GM19324 (cell line): ENCODE measurements around the gene SLC10A3.
"Not testable (repeated sequence)": the region's sequence is repeated elsewhere in the genome, so short reads cannot be mapped to it uniquely, and the experiment has no call there.

Source experiments
- ATAC-seq: cut with Tn5 transposase; IDR thresholded peaks from one replicate; pipeline ENCODE4 v1.9.1; 2021; ENCODE audit warnings: mild to moderate bottlenecking, moderate library complexity; ENCODE audit not compliant: unreplicated experiment, low FRiP score

SLC10A3 gene

GRCh38 chrX:154512879-154513553, 22.6 kb upstream of the SLC10A3 start:
- no peak for ATAC-seq

DNA sequence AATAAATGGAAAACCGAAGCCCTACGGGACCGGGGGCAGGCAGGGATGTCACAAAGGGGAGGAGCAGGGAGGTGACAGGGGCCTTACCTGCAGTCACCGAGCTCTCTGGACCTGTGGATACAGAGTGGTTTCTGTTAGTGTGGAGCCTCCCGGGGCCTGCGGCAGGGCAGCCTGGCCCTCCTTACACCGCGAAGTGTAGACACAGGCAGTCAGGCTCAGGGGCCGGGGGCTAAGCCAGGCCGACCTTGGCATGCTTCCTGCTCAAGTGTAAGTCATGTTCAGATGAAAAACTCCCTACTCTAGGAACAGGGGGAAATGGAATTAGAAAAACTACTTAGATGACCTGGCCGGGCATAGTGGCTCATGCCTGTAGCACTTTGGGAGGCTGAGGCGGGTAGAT, 21.3 kb upstream of the SLC10A3 start:
- ATAC-seq, result no peak

GRCh38 chrX:154509455-154509854, 19.0 kb upstream of the SLC10A3 start:
- no peak for ATAC-seq

DNA sequence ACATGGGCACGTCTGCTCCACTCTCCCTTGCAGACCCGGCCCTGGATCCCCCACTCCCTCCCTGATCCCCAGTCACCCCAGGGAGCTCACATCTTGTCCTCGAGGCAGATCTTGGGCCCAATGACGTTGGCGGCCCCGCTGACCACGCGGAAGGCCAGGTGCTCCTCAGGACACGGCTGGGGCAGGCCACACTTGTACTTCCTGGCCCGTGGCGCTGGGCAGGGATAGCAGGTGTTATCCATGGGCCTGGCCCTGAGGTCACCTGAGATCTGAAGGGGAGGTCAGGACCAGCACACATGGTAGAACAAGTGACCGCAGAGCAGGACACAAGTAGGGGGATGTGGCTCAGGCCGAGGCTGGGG, 17.9 kb upstream of the SLC10A3 start:
- no peak for ATAC-seq

GRCh38 chrX:154507673-154508383, 17.4 kb upstream of the SLC10A3 start:
- no peak for ATAC-seq

- ATAC-seq, result no peak
Observed at GRCh38 chrX:154506483-154507332, 16.3 kb upstream of the SLC10A3 start.

DNA sequence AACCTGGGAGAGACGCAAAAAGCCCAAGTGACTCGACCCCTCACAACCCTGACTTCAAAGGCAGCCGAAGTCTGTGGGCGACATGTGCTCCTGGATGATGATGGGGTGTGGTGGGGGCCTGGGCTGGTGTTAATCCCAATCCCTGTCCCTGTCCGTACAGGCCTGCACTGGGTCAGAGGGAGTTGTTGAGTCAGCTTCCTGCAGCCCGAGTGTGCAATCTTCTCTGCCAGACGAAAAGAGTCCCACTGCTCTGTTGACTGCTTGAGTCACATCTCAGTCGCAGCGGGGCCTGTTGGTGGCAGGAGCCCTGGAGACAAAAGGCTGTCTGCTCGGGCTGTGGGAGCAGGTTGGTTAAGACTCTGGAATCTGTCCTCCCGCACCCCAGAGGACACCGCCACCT, 15.3 kb upstream of the SLC10A3 start:
- no peak for ATAC-seq

- no peak for ATAC-seq
Observed at GRCh38 chrX:154502989-154503388, 12.6 kb upstream of the SLC10A3 start.

DNA sequence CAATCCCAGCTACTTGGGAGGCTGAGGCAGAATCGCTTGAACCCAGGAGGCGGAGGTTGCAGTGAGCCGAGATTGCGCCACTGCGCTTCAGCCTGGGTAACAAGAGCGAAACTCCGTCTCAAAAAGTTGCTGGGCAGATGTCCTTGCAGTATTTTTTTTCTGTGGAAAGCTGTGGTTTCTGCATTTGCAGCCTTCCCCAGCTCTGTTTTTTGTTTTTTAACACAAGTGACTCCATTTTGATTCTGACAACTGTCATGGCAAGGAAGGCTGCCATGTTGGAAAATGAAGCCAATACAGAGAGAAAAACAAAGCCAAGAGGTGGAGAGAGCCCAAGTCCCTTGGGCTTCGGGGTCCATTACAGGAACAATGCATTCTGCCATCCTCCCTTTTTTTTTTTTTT, 11.7 kb upstream of the SLC10A3 start:
- ATAC-seq, result no peak

DNA sequence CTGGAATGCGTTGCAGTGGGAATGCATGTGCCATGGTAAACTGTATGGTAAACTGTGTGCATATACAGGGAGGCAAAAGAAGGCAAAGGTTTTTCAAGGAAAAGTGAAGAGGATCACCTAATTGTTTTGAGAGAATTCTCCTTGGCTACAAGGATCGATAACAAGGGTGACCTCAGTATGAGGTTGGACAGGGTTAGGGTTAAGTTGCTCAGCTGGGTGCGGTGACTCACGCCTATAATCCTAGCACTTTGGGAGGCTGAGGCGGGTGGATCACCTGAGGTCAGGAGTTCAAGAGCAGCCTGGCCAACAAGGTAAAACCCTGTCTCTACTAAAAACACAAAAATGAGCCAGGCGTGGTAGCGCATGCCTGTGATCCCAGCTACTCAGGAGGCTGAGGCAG, 11.0 kb upstream of the SLC10A3 start:
- ATAC-seq, result not testable (repeated sequence)

GRCh38 chrX:154496591-154497137, 6.2 kb upstream of the SLC10A3 start:
- not testable (repeated sequence) for ATAC-seq

DNA sequence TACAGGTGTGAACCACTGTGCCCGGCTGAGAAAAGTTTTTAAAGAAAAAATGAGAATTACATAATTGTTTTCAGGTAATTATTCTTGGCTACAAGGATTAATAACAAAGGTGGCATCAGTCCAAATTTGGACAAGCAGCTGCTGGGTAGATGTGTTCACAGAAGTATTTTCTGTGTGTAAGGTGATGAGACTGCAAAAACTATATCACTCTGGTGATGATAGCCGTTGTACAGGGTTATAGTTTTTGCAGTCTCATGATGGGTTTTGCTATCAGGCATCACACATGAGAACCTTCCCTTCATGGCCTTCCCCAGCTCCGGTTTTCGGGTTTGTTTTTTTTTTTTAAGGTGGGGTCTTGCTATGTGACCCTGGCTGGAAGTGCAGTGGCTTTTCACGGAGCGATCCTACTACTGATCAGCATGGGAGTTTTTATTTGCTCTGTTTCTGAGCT, 5.1 kb upstream of the SLC10A3 start:
- ATAC-seq, result no peak

- no peak for ATAC-seq
Observed at GRCh38 chrX:154494715-154495114, 4.3 kb upstream of the SLC10A3 start.

DNA sequence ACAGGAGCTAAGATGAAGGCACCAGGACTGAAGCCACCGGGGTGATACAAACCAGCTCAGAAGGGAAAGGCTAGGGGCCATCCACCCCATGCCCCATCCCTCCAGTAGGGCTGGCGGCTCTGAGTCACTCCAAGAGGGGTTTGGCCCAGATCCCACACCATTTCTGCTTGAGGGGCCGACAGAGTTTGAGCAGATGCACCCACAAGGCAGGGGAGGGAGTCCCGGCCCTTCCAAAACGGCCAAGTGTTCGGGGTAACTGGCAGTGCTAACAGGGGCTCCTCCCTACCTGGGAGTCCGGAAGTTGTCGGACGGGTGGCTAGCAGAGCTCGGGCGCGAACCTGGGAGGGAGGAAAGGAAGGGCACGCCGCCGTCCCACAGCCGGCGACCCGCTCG, 412 bp downstream of the SLC10A3 start:
- ATAC-seq, result peak; percentile 14

DNA sequence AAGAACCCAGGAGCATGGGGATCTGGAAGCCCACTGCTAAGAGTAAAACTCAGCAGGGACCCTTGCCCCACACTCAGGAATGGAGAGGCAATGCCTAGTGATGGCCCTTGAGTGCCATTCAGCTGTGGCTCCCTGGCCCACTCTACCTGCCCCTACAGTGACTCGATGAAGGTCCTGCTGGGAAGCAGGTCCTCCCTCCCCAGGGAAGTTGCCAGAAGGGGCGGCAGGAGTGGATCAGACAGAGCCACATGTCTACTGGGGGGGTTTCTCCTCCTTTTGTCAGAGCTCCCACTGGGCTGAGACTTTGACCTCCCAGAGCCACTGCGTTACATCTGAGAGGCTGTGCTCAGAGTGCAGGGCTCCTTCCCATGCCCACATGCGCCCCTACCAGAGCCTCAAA, 1.2 kb downstream of the SLC10A3 start:
- no peak for ATAC-seq

DNA sequence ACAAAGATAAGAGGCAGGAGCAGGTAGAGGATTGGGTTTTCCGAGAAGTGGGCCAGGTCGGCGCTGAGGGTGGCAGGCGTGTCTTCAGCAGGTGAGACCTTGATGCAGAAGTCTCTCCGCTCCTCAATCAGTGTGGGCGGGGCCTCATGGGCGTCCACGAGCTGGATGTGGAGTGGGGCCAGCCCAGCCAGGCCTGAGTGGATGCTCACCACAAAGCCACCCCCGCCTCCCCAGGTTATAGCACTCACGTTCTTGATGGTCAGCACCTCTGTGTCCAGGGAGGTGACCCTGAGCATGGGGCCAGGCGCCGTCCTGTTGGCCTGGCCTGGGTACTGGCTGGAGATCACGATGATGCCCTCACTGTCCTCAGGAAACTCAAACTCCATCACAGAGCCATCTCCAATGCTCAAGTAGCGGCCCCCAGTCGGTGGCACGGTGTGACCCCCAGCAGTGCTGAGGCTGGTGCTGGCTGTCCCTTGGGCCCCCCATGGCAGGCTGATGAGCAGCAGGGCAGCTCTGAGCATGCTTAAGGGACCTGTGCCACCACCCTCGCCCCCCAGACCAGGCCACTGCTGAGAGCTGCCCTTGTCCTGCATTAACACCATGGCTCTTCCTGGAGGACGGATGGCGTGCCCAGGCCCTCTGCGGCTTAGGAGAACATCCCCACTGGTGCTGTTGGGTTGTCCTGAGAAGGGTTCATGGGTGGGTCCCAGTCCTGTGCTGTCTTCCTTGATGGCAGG, 1.9 kb downstream of the SLC10A3 start:
- no peak for ATAC-seq

GRCh38 chrX:154487518-154488290, 2.7 kb downstream of the SLC10A3 start:
- no peak for ATAC-seq

DNA sequence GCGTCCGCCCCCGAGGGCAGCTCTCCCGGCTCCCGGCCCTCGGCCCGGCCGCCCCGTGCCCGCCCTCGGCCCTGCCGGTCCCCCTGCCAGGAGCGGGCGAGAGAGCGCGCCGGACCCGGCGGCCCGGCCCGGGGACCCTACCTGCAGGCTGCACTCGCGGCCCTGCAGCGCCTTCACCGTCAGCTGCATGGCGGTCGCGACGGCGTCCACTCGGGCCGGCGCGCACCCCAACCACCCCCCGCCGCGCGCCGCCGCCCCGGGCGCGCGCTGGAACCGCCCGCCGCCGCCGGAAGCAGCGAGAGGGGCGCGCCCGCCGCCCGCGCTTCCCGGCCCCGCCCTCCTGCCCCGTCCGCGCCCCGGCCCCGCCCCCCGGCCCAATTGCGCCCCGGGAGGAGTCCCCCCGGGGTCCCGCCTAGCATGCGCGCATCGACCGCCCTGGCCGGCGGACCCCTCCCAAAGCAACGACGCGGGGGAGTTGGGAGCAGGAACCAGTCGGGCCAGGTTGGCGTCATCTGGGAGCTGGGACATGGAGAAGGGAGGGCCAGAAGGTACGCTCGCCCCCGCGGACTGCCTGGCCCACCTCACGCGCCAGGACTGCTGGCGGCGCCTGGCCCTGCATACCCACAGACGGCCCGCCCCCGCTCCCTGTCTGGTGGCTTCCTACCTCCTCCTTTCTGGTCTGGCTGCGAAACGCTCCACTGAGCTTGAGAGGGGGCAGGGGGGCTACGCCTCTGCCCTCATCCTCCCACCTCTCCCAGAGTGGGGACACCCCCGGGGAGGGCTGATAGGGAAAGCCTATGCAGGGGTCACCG, 3.8 kb downstream of the SLC10A3 start, which contains the start of gene UBL4A:
TSS of gene UBL4A (minus strand) at position 220 of the 812 bp plus-strand sequence. CDS start at position 189, 31 bp downstream.
- no peak for ATAC-seq

DNA sequence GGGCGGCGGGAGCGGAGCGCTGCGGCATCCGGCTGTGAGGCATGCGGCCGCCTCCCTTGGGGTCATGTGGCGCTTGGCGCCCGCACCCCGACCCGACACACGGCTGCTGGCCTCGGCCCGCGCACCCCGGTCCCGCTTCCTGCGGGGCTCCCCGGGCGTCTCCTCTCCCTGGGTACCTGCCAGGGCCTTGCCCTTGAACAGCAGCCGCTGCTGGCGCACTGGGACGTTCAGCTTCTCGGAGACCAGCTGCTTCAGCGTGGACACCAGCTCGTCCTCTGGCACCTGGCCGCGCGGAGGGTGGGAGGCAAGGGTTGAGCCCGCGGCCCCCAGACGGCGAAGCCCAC, 4.4 kb downstream of the SLC10A3 start:
- ATAC-seq, result no peak
